Measurements from ENCODE around the gene SAG. TPM values are rescaled to one million over a fixed set of nuclear protein-coding genes. Genes with fewer than 3 reads are reported as not detected.

SAG gene
- total and polyA plus RNA-seq, 3 donors from 2014 or later, result 5.1 to 25.6 (median 10.2) TPM

- DNase-seq, result no peak
- Histone ChIP-seq H3K4me1 (peaks cover 8% of the 10 kb centered on the region), H3K9me3 (no peaks in the 10 kb centered on the region), H3K36me3 (ENCODE audit: low read depth, missing control alignments) (no peaks in the 10 kb centered on the region), H3K27me3 (no peaks in the 10 kb centered on the region), H3K27ac (no peak overlapping the region), H3K4me3 (no peak overlapping the region)
- intact Hi-C loops (cut with DNase I; ENCODE audit: low total_unique reads), result loop anchor here (10.0 kb wide), 2 partner anchors 75 to 95 kb away; no protein-coding TSS in a partner anchor
- WGBS, 2 donors, result 91 to 94% methylated on average over 3 of the region's 3 CpGs
- TF ChIP-seq CTCF (IDR thresholded peaks at IDR 0.05) (no peak), POLR2A (IDR thresholded peaks at IDR 0.05) (no peak)
Measured at GRCh38 chr2:233359823-233360222, 52.2 kb downstream of the SAG start.

GRCh38 chr2:233360771-233361176 lies 53.2 kb downstream of the SAG start:
- Histone ChIP-seq H3K27me3 (no peaks in the 10 kb centered on the region), H3K27ac (no peak overlapping the region), H3K4me3 (no peak overlapping the region), H3K4me1 (peaks cover 4% of the 10 kb centered on the region), H3K9me3 (no peaks in the 10 kb centered on the region), H3K36me3 (ENCODE audit: low read depth, missing control alignments) (no peaks in the 10 kb centered on the region)
- TF ChIP-seq CTCF (IDR thresholded peaks at IDR 0.05), result no peak
- TF ChIP-seq POLR2A (IDR thresholded peaks at IDR 0.05), result no peak
- intact Hi-C loops (cut with DNase I; ENCODE audit: low total_unique reads), result no loop called here
- 61 to 64% methylated on average over 4 of the region's 4 CpGs for WGBS, 2 donors
- no peak for DNase-seq

DNA sequence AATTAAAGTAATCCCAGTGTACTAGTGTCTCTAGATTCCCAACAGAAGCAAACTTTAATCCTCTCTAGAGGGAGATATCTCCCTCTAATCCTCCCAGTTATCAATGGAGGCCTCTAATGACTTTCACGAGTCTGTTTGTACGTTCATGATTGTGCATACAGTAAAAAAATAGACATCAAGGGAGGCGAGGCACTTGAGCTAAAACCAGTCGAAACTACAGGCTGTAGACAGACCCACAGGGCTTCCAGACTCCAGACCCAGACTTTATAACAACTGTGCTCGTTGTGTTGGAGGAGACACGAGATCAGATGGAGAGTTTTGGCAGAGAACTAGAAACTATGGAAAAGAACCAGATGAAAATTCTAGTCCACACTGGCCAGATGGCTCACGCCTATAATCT lies 53.7 kb downstream of the SAG start:
- no peak overlapping the region for H3K27ac ChIP-seq

GRCh38 chr2:233362742-233363141 lies 55.1 kb downstream of the SAG start:
- Histone ChIP-seq H3K9me3 (no peaks in the 10 kb centered on the region), H3K27me3 (no peaks in the 10 kb centered on the region), H3K4me3 (no peak overlapping the region), H3K36me3 (ENCODE audit: low read depth, missing control alignments) (no peaks in the 10 kb centered on the region), H3K4me1 (no peaks in the 10 kb centered on the region), H3K27ac (no peak overlapping the region)
- DNase-seq, result no peak
- intact Hi-C loops (cut with DNase I; ENCODE audit: low total_unique reads), result no loop called here
- 68 to 78% methylated on average over 2 of the region's 2 CpGs for WGBS, 2 donors
- no peak for TF ChIP-seq POLR2A (IDR thresholded peaks at IDR 0.05)
- no peak for TF ChIP-seq CTCF (IDR thresholded peaks at IDR 0.05)

More for the DNA sequence above, 53.7 kb downstream of the SAG start:
- Histone ChIP-seq H3K4me1 (peaks cover 4% of the 10 kb centered on the region), H3K9me3 (no peaks in the 10 kb centered on the region), H3K4me3 (no peak overlapping the region), H3K27me3 (no peaks in the 10 kb centered on the region), H3K36me3 (ENCODE audit: low read depth, missing control alignments) (no peaks in the 10 kb centered on the region)
- TF ChIP-seq CTCF (IDR thresholded peaks at IDR 0.05) (no peak), POLR2A (IDR thresholded peaks at IDR 0.05) (no peak)
- intact Hi-C loops (cut with DNase I; ENCODE audit: low total_unique reads), result no loop called here
- DNase-seq, result no peak
- WGBS, 2 donors, result 76 to 87% methylated on average over 7 of the region's 7 CpGs

GRCh38 chr2:233363744-233364235 lies 56.2 kb downstream of the SAG start:
- H3K9me3 ChIP-seq, result no peaks in the 10 kb centered on the region
- H3K4me1 ChIP-seq, result no peaks in the 10 kb centered on the region
- 95 to 96% methylated on average over 6 of the region's 6 CpGs for WGBS, 2 donors
- H3K27me3 ChIP-seq, result no peaks in the 10 kb centered on the region
- H3K36me3 ChIP-seq (ENCODE audit: low read depth, missing control alignments), result no peaks in the 10 kb centered on the region
- DNase-seq, result no peak
- no peak overlapping the region for H3K27ac ChIP-seq
- TF ChIP-seq CTCF (IDR thresholded peaks at IDR 0.05) (no peak), POLR2A (IDR thresholded peaks at IDR 0.05) (no peak)
- H3K4me3 ChIP-seq, result no peak overlapping the region
- intact Hi-C loops (cut with DNase I; ENCODE audit: low total_unique reads), result no loop called here

All from testis (tissue), 3 donors.